ENCODE measurements around the gene ACP2. TPM values are rescaled to one million over a fixed set of nuclear protein-coding genes. Genes with fewer than 3 reads are reported as not detected.

ACP2 gene
- total RNA-seq, 5 donors from 2014 or later (not counting 1 experiment from before 2014, with no cell fraction given): 16.2 to 26.8 (median 21.9) TPM

- ATAC-seq (replicated peaks in 1 of 4): peak; percentile 67 to 95 (median 71)
- Mint-ChIP-seq H3K27me3 (no peaks in the 10 kb centered on the region), H3K4me1 (peaks cover 12 to 30% (median 28%) of the 10 kb centered on the region in 3 donors), H3K36me3 (peaks cover 17% of the 10 kb centered on the region), H3K27ac (peak overlapping the region; percentile 94), H3K9me3 (no peaks in the 10 kb centered on the region), H3K4me3 (peak overlapping the region; percentile 53 to 82 (median 71))
- POLR2A ChIA-PET: interaction anchor here (0.8 to 1.7 kb wide), 3 partner anchors 14 to 20 kb away, joined by 3 to 9 read pairs (median 4); partner anchors contain the start of genes DDB2 (in 2 of the 2) and ACP2 (in 1 of the 2)
- DNase-seq: peak in 34 of 35 experiments; percentile 32 to 90 (median 78)
- H3K27me3 ChIP-seq (replicated peaks in 1 of 2; ENCODE audit: control insufficient read depth in 2 of 2, extremely low read depth in 1 of 2, insufficient read depth in 2 of 2, low read length in 1 of 2): no peaks in the 10 kb centered on the region
- peaks cover under 1 to 35% of the 10 kb centered on the region in 2 donors for H3K36me3 ChIP-seq (ENCODE audit: control insufficient read depth in 2 of 2, extremely low read depth in 1 of 2, insufficient read depth in 1 of 2, low read length in 1 of 2)
- WGBS (ENCODE audit: insufficient coverage): 36% methylated on average over 10 of the region's 12 CpGs
- H3K9me3 ChIP-seq: no peaks in the 10 kb centered on the region
- H3K4me1 ChIP-seq (ENCODE audit: control insufficient read depth in 1 of 2, extremely low read depth in 1 of 2, insufficient read depth in 2 of 2, low read length in 2 of 2): peaks cover 0 to 15% of the 10 kb centered on the region in 2 experiments
- no peak overlapping the region for H3K4me3 ChIP-seq (ENCODE audit: control insufficient read depth in 1 of 2, extremely low read depth in 1 of 2, low read length in 1 of 2)
- H3K27ac ChIP-seq (ENCODE audit: low read length): peak overlapping the region; percentile 73
- CTCF ChIA-PET: interaction anchor here (0.8 to 2.5 kb wide), 7 partner anchors 13 to 57 kb away, joined by 3 to 11 read pairs (median 5); partner anchors contain the start of genes ACP2 (in 2 of the 2) and DDB2 (in 2 of the 2)
Measured at GRCh38 chr11:47234669-47235100, 13.9 kb downstream of the ACP2 start.

GRCh38 chr11:47233989-47234668 lies 14.5 kb downstream of the ACP2 start:
- Histone ChIP-seq H3K4me1 (ENCODE audit: control insufficient read depth in 1 of 2, extremely low read depth in 1 of 2, insufficient read depth in 2 of 2, low read length in 2 of 2) (peaks cover 0 to 15% of the 10 kb centered on the region in 2 experiments), H3K27me3 (replicated peaks in 1 of 2; ENCODE audit: control insufficient read depth in 2 of 2, extremely low read depth in 1 of 2, insufficient read depth in 2 of 2, low read length in 1 of 2) (no peaks in the 10 kb centered on the region), H3K36me3 (ENCODE audit: control insufficient read depth in 2 of 2, extremely low read depth in 1 of 2, insufficient read depth in 1 of 2, low read length in 1 of 2) (peaks cover under 1 to 29% of the 10 kb centered on the region in 2 donors), H3K27ac (ENCODE audit: low read length) (peak overlapping the region; percentile 73), H3K4me3 (ENCODE audit: control insufficient read depth in 1 of 2, extremely low read depth in 1 of 2, low read length in 1 of 2) (no peak overlapping the region), H3K9me3 (no peaks in the 10 kb centered on the region)
- DNase-seq (peak in 10 of 35 experiments; percentile 2 to 55 (median 17)), ATAC-seq (replicated peaks in 1 of 4) (peak in 3 of 4 experiments; percentile 50 to 54 (median 51))
- no peaks in the 10 kb centered on the region for H3K27me3 Mint-ChIP-seq
- peak overlapping the region; percentile 94 for H3K27ac Mint-ChIP-seq
- H3K4me3 Mint-ChIP-seq: peak overlapping the region; percentile 59 to 82 (median 71)
- H3K36me3 Mint-ChIP-seq: peaks cover 17% of the 10 kb centered on the region
- 74% methylated on average over 4 of the region's 11 CpGs for WGBS (ENCODE audit: insufficient coverage)
- H3K9me3 Mint-ChIP-seq: no peaks in the 10 kb centered on the region
- peaks cover 12 to 30% (median 28%) of the 10 kb centered on the region in 3 donors for H3K4me1 Mint-ChIP-seq
- ChIA-PET POLR2A (interaction anchor here (0.6 to 1.7 kb wide), 4 partner anchors 15 to 253 kb away, joined by 3 to 9 read pairs (median 6); partner anchors contain the start of genes ACP2 (in 1 of the 2) and DDB2 (in 1 of the 2)), CTCF (interaction anchor here (0.7 to 2.5 kb wide), 8 partner anchors 14 to 56 kb away, joined by 3 to 11 read pairs (median 4); partner anchors contain the start of genes ACP2 (in 2 of the 2) and DDB2 (in 2 of the 2))

- WGBS (ENCODE audit: insufficient coverage): 100% methylated on average over 3 of the region's 4 CpGs
- no peak overlapping the region for H3K27ac ChIP-seq (ENCODE audit: low read length)
- Mint-ChIP-seq H3K4me3 (no peak overlapping the region), H3K36me3 (peaks cover 18% of the 10 kb centered on the region), H3K27me3 (no peaks in the 10 kb centered on the region), H3K9me3 (no peaks in the 10 kb centered on the region), H3K27ac (peak overlapping the region in 1 of 2 donors; percentile 22), H3K4me1 (peaks cover 12 to 30% (median 28%) of the 10 kb centered on the region in 3 donors)
- no peaks in the 10 kb centered on the region for H3K27me3 ChIP-seq (replicated peaks in 1 of 2; ENCODE audit: control insufficient read depth in 2 of 2, extremely low read depth in 1 of 2, insufficient read depth in 2 of 2, low read length in 1 of 2)
- no peaks in the 10 kb centered on the region for H3K9me3 ChIP-seq
- H3K4me1 ChIP-seq (ENCODE audit: control insufficient read depth in 1 of 2, extremely low read depth in 1 of 2, insufficient read depth in 2 of 2, low read length in 2 of 2): peaks cover 0 to 15% of the 10 kb centered on the region in 2 experiments
- DNase-seq: no peak
- CTCF ChIA-PET: interaction anchor here in 1 of 2 donors (0.7 to 2.5 kb wide), 2 partner anchors 26 kb away, joined by 4 to 8 read pairs; no protein-coding TSS in a partner anchor
- POLR2A ChIA-PET: interaction anchor here (0.6 to 0.8 kb wide), 3 partner anchors 18 to 329 kb away, joined by 3 to 5 read pairs (median 4); partner anchors contain the start of gene DDB2 (in 1 of the 2)
- H3K4me3 ChIP-seq (ENCODE audit: control insufficient read depth in 1 of 2, extremely low read depth in 1 of 2, low read length in 1 of 2): no peak overlapping the region
- H3K36me3 ChIP-seq (ENCODE audit: control insufficient read depth in 2 of 2, extremely low read depth in 1 of 2, insufficient read depth in 1 of 2, low read length in 1 of 2): peaks cover 8 to 22% of the 10 kb centered on the region in 2 donors
- ATAC-seq (replicated peaks in 1 of 4): no peak
Measured at GRCh38 chr11:47233051-47233450, 15.6 kb downstream of the ACP2 start.

DNA sequence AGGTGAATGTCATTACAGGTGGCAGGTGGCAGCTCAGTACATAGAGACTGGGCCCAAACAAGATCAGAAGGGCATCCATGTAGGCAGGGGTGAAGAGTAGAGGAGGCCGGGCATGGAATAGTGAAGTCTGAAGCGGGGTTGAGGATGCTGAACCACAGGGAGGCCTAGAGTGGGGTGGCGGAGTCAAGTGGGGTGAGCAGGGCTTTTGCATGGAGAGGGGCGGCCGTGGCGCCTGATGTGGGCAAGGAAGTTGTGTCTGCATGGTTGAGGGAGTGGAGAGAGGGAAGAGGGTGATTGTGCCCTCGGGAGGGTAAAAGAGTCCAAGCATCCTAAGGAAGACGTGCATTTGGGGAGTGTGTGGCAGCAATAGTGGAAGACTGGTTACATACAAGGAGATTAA lies 19.5 kb downstream of the ACP2 start:
- Mint-ChIP-seq H3K9me3 (no peaks in the 10 kb centered on the region), H3K27ac (no peak overlapping the region), H3K4me3 (no peak overlapping the region), H3K27me3 (no peaks in the 10 kb centered on the region), H3K4me1 (peaks cover 0 to 11% (median 10%) of the 10 kb centered on the region in 3 donors), H3K36me3 (peaks cover 34% of the 10 kb centered on the region)
- ATAC-seq (replicated peaks in 1 of 4) (no peak), DNase-seq (no peak)
- POLR2A ChIA-PET: no interaction called here
- H3K36me3 ChIP-seq (ENCODE audit: control insufficient read depth in 2 of 2, extremely low read depth in 1 of 2, insufficient read depth in 1 of 2, low read length in 1 of 2): peaks cover 9 to 13% of the 10 kb centered on the region in 2 donors
- CTCF ChIA-PET: no interaction called here
- WGBS (ENCODE audit: insufficient coverage): 93% methylated on average over 8 of the region's 8 CpGs
- H3K4me1 ChIP-seq (ENCODE audit: control insufficient read depth in 1 of 2, extremely low read depth in 1 of 2, insufficient read depth in 2 of 2, low read length in 2 of 2): peaks cover 0 to 2% of the 10 kb centered on the region in 2 experiments
- H3K27ac ChIP-seq (ENCODE audit: low read length): no peak overlapping the region
- H3K27me3 ChIP-seq (replicated peaks in 1 of 2; ENCODE audit: control insufficient read depth in 2 of 2, extremely low read depth in 1 of 2, insufficient read depth in 2 of 2, low read length in 1 of 2): no peaks in the 10 kb centered on the region
- no peaks in the 10 kb centered on the region for H3K9me3 ChIP-seq
- no peak overlapping the region for H3K4me3 ChIP-seq (ENCODE audit: control insufficient read depth in 1 of 2, extremely low read depth in 1 of 2, low read length in 1 of 2)

GRCh38 chr11:47225552-47226400 lies 22.8 kb downstream of the ACP2 start:
- no peaks in the 10 kb centered on the region for H3K27me3 Mint-ChIP-seq
- no peaks in the 10 kb centered on the region for H3K9me3 Mint-ChIP-seq
- Histone ChIP-seq H3K27ac (ENCODE audit: low read length) (no peak overlapping the region), H3K27me3 (replicated peaks in 1 of 2; ENCODE audit: control insufficient read depth in 2 of 2, extremely low read depth in 1 of 2, insufficient read depth in 2 of 2, low read length in 1 of 2) (no peaks in the 10 kb centered on the region), H3K36me3 (ENCODE audit: control insufficient read depth in 2 of 2, extremely low read depth in 1 of 2, insufficient read depth in 1 of 2, low read length in 1 of 2) (peaks cover 13 to 22% of the 10 kb centered on the region in 2 donors), H3K4me1 (ENCODE audit: control insufficient read depth in 1 of 2, extremely low read depth in 1 of 2, insufficient read depth in 2 of 2, low read length in 2 of 2) (no peaks in the 10 kb centered on the region), H3K4me3 (ENCODE audit: control insufficient read depth in 1 of 2, extremely low read depth in 1 of 2, low read length in 1 of 2) (no peak overlapping the region), H3K9me3 (no peaks in the 10 kb centered on the region)
- H3K36me3 Mint-ChIP-seq: peaks cover 34% of the 10 kb centered on the region
- 100% methylated on average over 2 of the region's 7 CpGs for WGBS (ENCODE audit: insufficient coverage)
- H3K4me3 Mint-ChIP-seq: no peak overlapping the region
- ChIA-PET POLR2A (no interaction called here), CTCF (interaction anchor here in 1 of 2 donors (0.7 kb wide), 1 partner anchor 162 kb away, joined by 7 read pairs; no protein-coding TSS in a partner anchor)
- peaks cover 0 to 6% (median 6%) of the 10 kb centered on the region in 3 donors for H3K4me1 Mint-ChIP-seq
- DNase-seq (no peak), ATAC-seq (replicated peaks in 1 of 4) (no peak)
- H3K27ac Mint-ChIP-seq: peak overlapping the region in 1 of 2 donors; percentile 63

DNA sequence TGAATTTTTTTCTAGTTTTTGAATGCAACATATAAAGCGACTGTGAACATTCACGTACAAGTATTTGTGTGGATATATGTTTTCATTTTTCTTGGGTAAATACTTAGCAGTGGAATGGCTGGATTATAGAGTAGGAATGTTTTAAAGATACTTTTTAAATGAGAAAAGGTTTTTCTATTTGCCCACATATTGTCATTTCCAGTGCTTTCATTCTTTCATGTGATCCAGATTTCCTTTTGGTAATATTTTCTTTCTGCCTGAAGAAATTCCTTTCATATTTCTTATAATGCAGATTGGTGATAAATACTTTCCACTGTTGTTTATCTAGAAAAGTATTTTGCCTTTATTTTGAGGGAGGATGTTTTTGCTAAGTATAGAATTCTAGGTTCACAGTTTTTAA lies 25.9 kb downstream of the ACP2 start:
- WGBS (ENCODE audit: insufficient coverage): 100% methylated on average over 2 of the region's 2 CpGs
- CTCF ChIA-PET: no interaction called here
- ATAC-seq (replicated peaks in 1 of 4): no peak

More for the DNA sequence above, 25.9 kb downstream of the ACP2 start:
- Mint-ChIP-seq H3K27ac (no peak overlapping the region), H3K4me1 (peaks cover 17 to 23% (median 22%) of the 10 kb centered on the region in 3 donors), H3K27me3 (no peaks in the 10 kb centered on the region), H3K4me3 (no peak overlapping the region), H3K9me3 (no peaks in the 10 kb centered on the region), H3K36me3 (peaks cover 39% of the 10 kb centered on the region)
- no peak for DNase-seq
- Histone ChIP-seq H3K9me3 (no peaks in the 10 kb centered on the region), H3K4me1 (ENCODE audit: control insufficient read depth in 1 of 2, extremely low read depth in 1 of 2, insufficient read depth in 2 of 2, low read length in 2 of 2) (no peaks in the 10 kb centered on the region), H3K36me3 (ENCODE audit: control insufficient read depth in 2 of 2, extremely low read depth in 1 of 2, insufficient read depth in 1 of 2, low read length in 1 of 2) (peaks cover 4 to 28% of the 10 kb centered on the region in 2 donors), H3K27ac (ENCODE audit: low read length) (no peak overlapping the region), H3K27me3 (replicated peaks in 1 of 2; ENCODE audit: control insufficient read depth in 2 of 2, extremely low read depth in 1 of 2, insufficient read depth in 2 of 2, low read length in 1 of 2) (no peaks in the 10 kb centered on the region), H3K4me3 (ENCODE audit: control insufficient read depth in 1 of 2, extremely low read depth in 1 of 2, low read length in 1 of 2) (no peak overlapping the region)
- POLR2A ChIA-PET: no interaction called here

Data from T-cell (primary cell).